Measurements from ENCODE around the gene GDAP2.
"Not testable (repeated sequence)": the region's sequence is repeated elsewhere in the genome, so short reads cannot be mapped to it uniquely, and the experiment has no call there.

GDAP2 gene

GRCh38 chr1:117929343-117930172, at the start of gene GDAP2, which contains the start of gene WDR3:
Gene GDAP2, minus strand, starts transcription at chr1:117929621. Its CDS starts 9,264 bp downstream, at chr1:117920357.
Gene WDR3, plus strand, starts transcription at chr1:117929739. Its CDS starts 3,581 bp downstream, at chr1:117933320.
- DNase-seq (ENCODE audit: low read depth): peak; percentile 85

- no peak for DNase-seq (ENCODE audit: low read depth)
These were observed 47.0 kb upstream of the GDAP2 start for GRCh38 chr1:117976381-117976780.

- DNase-seq (ENCODE audit: low read depth): no peak
These were observed 42.4 kb upstream of the GDAP2 start for GRCh38 chr1:117971777-117972176.

GRCh38 chr1:117970252-117970651, 40.8 kb upstream of the GDAP2 start:
- no peak for DNase-seq (ENCODE audit: low read depth)

- DNase-seq (ENCODE audit: low read depth): no peak
These were observed 38.5 kb upstream of the GDAP2 start for GRCh38 chr1:117967881-117968280.

GRCh38 chr1:117967477-117967876, 38.1 kb upstream of the GDAP2 start:
- DNase-seq (ENCODE audit: low read depth): no peak

GRCh38 chr1:117964290-117965038, 35.0 kb upstream of the GDAP2 start:
- no peak for DNase-seq (ENCODE audit: low read depth)

GRCh38 chr1:117959364-117959763, 29.9 kb upstream of the GDAP2 start:
- no peak for DNase-seq (ENCODE audit: low read depth)

GRCh38 chr1:117952386-117952785, 23.0 kb upstream of the GDAP2 start:
- no peak for DNase-seq (ENCODE audit: low read depth)

- no peak for DNase-seq (ENCODE audit: low read depth)
These were observed 12.9 kb upstream of the GDAP2 start for GRCh38 chr1:117942293-117942692.

GRCh38 chr1:117933769-117934168, 4.3 kb upstream of the GDAP2 start:
- DNase-seq (ENCODE audit: low read depth): no peak

GRCh38 chr1:117932576-117932975, 3.2 kb upstream of the GDAP2 start:
- DNase-seq (ENCODE audit: low read depth): no peak

- no peak for DNase-seq (ENCODE audit: low read depth)
These were observed 1.1 kb upstream of the GDAP2 start for GRCh38 chr1:117930484-117930883.

GRCh38 chr1:117930173-117930447, 689 bp upstream of the GDAP2 start:
- no peak for DNase-seq (ENCODE audit: low read depth)

GRCh38 chr1:117928881-117929342, 509 bp downstream of the GDAP2 start:
- no peak for DNase-seq (ENCODE audit: low read depth)

GRCh38 chr1:117925981-117926380, 3.4 kb downstream of the GDAP2 start:
- no peak for DNase-seq (ENCODE audit: low read depth)

GRCh38 chr1:117922717-117923116, 6.7 kb downstream of the GDAP2 start:
- not testable (repeated sequence) for DNase-seq (ENCODE audit: low read depth)

- DNase-seq (ENCODE audit: low read depth): no peak
These were observed 7.4 kb downstream of the GDAP2 start for GRCh38 chr1:117921991-117922390.

GRCh38 chr1:117919376-117919775, 10.0 kb downstream of the GDAP2 start:
- no peak for DNase-seq (ENCODE audit: low read depth)

GRCh38 chr1:117911051-117911450, 18.4 kb downstream of the GDAP2 start:
- no peak for DNase-seq (ENCODE audit: low read depth)

- no peak for DNase-seq (ENCODE audit: low read depth)
These were observed 24.4 kb downstream of the GDAP2 start for GRCh38 chr1:117905019-117905418.

GRCh38 chr1:117904485-117904884, 24.9 kb downstream of the GDAP2 start:
- no peak for DNase-seq (ENCODE audit: low read depth)

GRCh38 chr1:117902944-117903343, 26.5 kb downstream of the GDAP2 start:
- no peak for DNase-seq (ENCODE audit: low read depth)

Data from stimulated activated CD8-positive, alpha-beta memory T cell treated with anti-CD3 and anti-CD28 coated beads, Interleukin-15, amount 100 ng/mL, for 24 hours (primary cell).